ENCODE measurements around the gene KRTAP12-1.

The KRTAP12-1 gene

GRCh38 chr21:44636209-44637017, 45.5 kb downstream of the KRTAP12-1 start:
- TF ChIP-seq, protein P1, sequence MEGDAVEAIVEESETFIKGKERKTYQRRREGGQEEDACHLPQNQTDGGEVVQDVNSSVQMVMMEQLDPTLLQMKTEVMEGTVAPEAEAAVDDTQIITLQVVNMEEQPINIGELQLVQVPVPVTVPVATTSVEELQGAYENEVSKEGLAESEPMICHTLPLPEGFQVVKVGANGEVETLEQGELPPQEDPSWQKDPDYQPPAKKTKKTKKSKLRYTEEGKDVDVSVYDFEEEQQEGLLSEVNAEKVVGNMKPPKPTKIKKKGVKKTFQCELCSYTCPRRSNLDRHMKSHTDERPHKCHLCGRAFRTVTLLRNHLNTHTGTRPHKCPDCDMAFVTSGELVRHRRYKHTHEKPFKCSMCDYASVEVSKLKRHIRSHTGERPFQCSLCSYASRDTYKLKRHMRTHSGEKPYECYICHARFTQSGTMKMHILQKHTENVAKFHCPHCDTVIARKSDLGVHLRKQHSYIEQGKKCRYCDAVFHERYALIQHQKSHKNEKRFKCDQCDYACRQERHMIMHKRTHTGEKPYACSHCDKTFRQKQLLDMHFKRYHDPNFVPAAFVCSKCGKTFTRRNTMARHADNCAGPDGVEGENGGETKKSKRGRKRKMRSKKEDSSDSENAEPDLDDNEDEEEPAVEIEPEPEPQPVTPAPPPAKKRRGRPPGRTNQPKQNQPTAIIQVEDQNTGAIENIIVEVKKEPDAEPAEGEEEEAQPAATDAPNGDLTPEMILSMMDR (IDR thresholded peaks at IDR 0.05; ENCODE audit: low read depth, low read length) = no peak
- DNase-seq = no peak

GRCh38 chr21:44632067-44632466, 49.9 kb downstream of the KRTAP12-1 start:
- Histone ChIP-seq H3K27ac (no peak overlapping the region), H3K9me3 (ENCODE audit: severe bottlenecking) (peaks cover 25% of the 10 kb centered on the region), H3K27me3 (ENCODE audit: insufficient read depth, low read depth, severe bottlenecking) (no peaks in the 10 kb centered on the region), H3K4me3 (ENCODE audit: low read depth, low read length) (no peak overlapping the region), H3K36me3 (no peaks in the 10 kb centered on the region)
- no peak for DNase-seq
- TF ChIP-seq, protein P1 (IDR thresholded peaks at IDR 0.05; ENCODE audit: low read depth, low read length) = no peak

More at GRCh38 chr21:44636209-44637017, 45.5 kb downstream of the KRTAP12-1 start:
- no peaks in the 10 kb centered on the region for H3K36me3 ChIP-seq
- H3K4me3 ChIP-seq (ENCODE audit: low read depth, low read length) = no peak overlapping the region
- H3K27ac ChIP-seq = no peak overlapping the region
- H3K9me3 ChIP-seq (ENCODE audit: severe bottlenecking) = peaks cover 29% of the 10 kb centered on the region
- no peaks in the 10 kb centered on the region for H3K27me3 ChIP-seq (ENCODE audit: insufficient read depth, low read depth, severe bottlenecking)
